ENCODE data around the gene MINDY4. TPM values are rescaled to one million over a fixed set of nuclear protein-coding genes. Genes with fewer than 3 reads are reported as not detected.

Gene MINDY4
- total and polyA plus RNA-seq, 2 of the 8 experiments (the other 6 are each of a cell fraction or from before 2014, with no cell fraction given): 1.3 to 3.6 TPM

GRCh38 chr7:30761214-30762156, 9.7 kb upstream of the MINDY4 start:
- Histone ChIP-seq H3K4me3 (ENCODE audit: extremely low read depth in 1 of 4, insufficient read depth in 2 of 4, low read depth in 3 of 4, low read length in 4 of 4) (no peak overlapping the region), H2BK12ac (ENCODE audit: low read depth, low read length) (no peak overlapping the region), H3K27ac (ENCODE audit: low read depth, low read length) (no peak overlapping the region), H2BK15ac (ENCODE audit: low read length) (no peak overlapping the region), H3K4me2 (ENCODE audit: insufficient read depth in 1 of 2, low read depth in 2 of 2, low read length in 2 of 2) (no peak overlapping the region), H3K36me3 (ENCODE audit: control insufficient read depth in 2 of 4, insufficient read depth in 4 of 4, low read length in 3 of 4) (no peaks in the 10 kb centered on the region), H3K23ac (ENCODE audit: insufficient read length) (no peak overlapping the region), H3K9me3 (ENCODE audit: insufficient read depth in 2 of 2, low read depth in 1 of 2, low read length in 1 of 2) (no peaks in the 10 kb centered on the region), H3K56ac (replicated peaks; ENCODE audit: insufficient read length, low read depth, low read length) (no peak overlapping the region), H3K79me2 (ENCODE audit: control insufficient read depth in 1 of 2, insufficient read depth in 2 of 2, low read length in 2 of 2) (no peaks in the 10 kb centered on the region), H4K5ac (ENCODE audit: insufficient read length, low read depth, low read length) (no peak overlapping the region), H3K79me1 (ENCODE audit: low read depth, low read length) (no peaks in the 10 kb centered on the region), H3K27me3 (replicated peaks in 1 of 4; ENCODE audit: control insufficient read depth in 3 of 4, extremely low read depth in 1 of 4, insufficient read depth in 3 of 4, low read length in 3 of 4) (no peaks in the 10 kb centered on the region), H2BK20ac (ENCODE audit: low read length) (no peak overlapping the region), H2BK120ac (replicated peaks; ENCODE audit: low read depth, low read length) (no peak overlapping the region), H3K23me2 (ENCODE audit: low read depth, low read length) (no peaks in the 10 kb centered on the region), H2AFZ (ENCODE audit: low read length) (no peak overlapping the region), H3K4me1 (replicated peaks in 1 of 4; ENCODE audit: control insufficient read depth in 3 of 4, insufficient read depth in 4 of 4, low read length in 3 of 4) (no peaks in the 10 kb centered on the region), H4K20me1 (replicated peaks in 1 of 2; ENCODE audit: control insufficient read depth in 1 of 2, insufficient read depth in 2 of 2, low read length in 2 of 2) (no peaks in the 10 kb centered on the region), H3K14ac (ENCODE audit: insufficient read length) (no peak overlapping the region), H3K9ac (replicated peaks in 1 of 4; ENCODE audit: extremely low read depth in 1 of 4, low read depth in 3 of 4, low read length in 3 of 4) (no peak overlapping the region), H4K91ac (replicated peaks; ENCODE audit: insufficient read length, low read length) (no peak overlapping the region), H3K18ac (ENCODE audit: extremely low read depth, low read length) (no peak overlapping the region), H3K4ac (replicated peaks; ENCODE audit: insufficient read length, low read depth, low read length) (no peak overlapping the region), H2BK5ac (ENCODE audit: low read depth, low read length) (no peak overlapping the region), H4K8ac (ENCODE audit: extremely low read depth, insufficient read depth, low read length) (no peak overlapping the region), H2AK5ac (ENCODE audit: low read depth, low read length) (no peak overlapping the region)
- ChIA-PET CTCF (ENCODE audit: partially characterized antibody) (interaction anchor here (0.6 to 2.1 kb wide), 5 partner anchors 9 to 96 kb away, joined by 3 to 7 read pairs (median 3); partner anchors contain the start of gene MINDY4), POLR2A (ENCODE audit: partially characterized antibody) (no interaction called here)
- FAIRE-seq (no peak), DNase-seq (ENCODE audit: low read depth in 1 of 2, low spot score in 2 of 2) (no peak)
- WGBS, 2 experiments (ENCODE audit: extremely low coverage in 1 of 2, insufficient coverage in 1 of 2, insufficient read length in 1 of 2, insufficient replicate concordance in 2 of 2, low coverage in 1 of 2, low lambda C conversion rate in 2 of 2, missing lambda C conversion rate in 1 of 2): 87% methylated on average over 13 of the region's 13 CpGs; no CpG with 5 or more reads in 1 of the 2 experiments
- no peak for TF ChIP-seq E2F6 (IDR thresholded peaks at IDR 0.05)
- TF ChIP-seq SIX5 (IDR thresholded peaks at IDR 0.05; ENCODE audit: low read depth, low read length): no peak
- no peak for TF ChIP-seq CTBP2 (IDR thresholded peaks at IDR 0.05; ENCODE audit: borderline replicate concordance, insufficient read depth, insufficient read length, low read length)
- no peak for TF ChIP-seq SIRT6 (IDR thresholded peaks at IDR 0.05; ENCODE audit: low read length)
- TF ChIP-seq TAF1 (IDR thresholded peaks at IDR 0.05; ENCODE audit: low read depth, low read length): no peak
- TF ChIP-seq GABPA (IDR thresholded peaks at IDR 0.05; ENCODE audit: borderline replicate concordance, insufficient read depth, low read length): no peak
- TF ChIP-seq ATF2 (IDR thresholded peaks at IDR 0.05; ENCODE audit: low read length): no peak
- no peak for TF ChIP-seq SP1 (IDR thresholded peaks at IDR 0.05; ENCODE audit: low read depth, low read length)
- TF ChIP-seq RBBP5 (IDR thresholded peaks at IDR 0.05; ENCODE audit: borderline replicate concordance, low read depth, low read length): no peak
- TF ChIP-seq SUZ12 (IDR thresholded peaks at IDR 0.05; ENCODE audit: low read length): no peak

Data from H1 (cell line).